HepG2 (cell line): ENCODE data around the gene TMEM220. TPM values are rescaled to one million over a fixed set of nuclear protein-coding genes. Genes with fewer than 3 reads are reported as not detected.

ENCODE experiments used
- ATAC-seq: fragments of 200-7000 bp; cut with Tn5 transposase; 3 replicates; pipeline ENCODE4 v1.9.1; 2020; ENCODE audit warnings: mild to moderate bottlenecking, moderate library complexity
- BruUV-seq: library from RNA; stranded (reverse); fragments of 400-500 nt; replicated peaks from 2 replicates; lab custom pipeline; 2021; lab: Mats Ljungman, UMichigan
- CTCF ChIA-PET: fragments of 300-600 bp; formaldehyde crosslinking; extraction: SDS; loops from one replicate; lab custom pipeline; 2021; ENCODE audit warnings: low total read pairs, inconsistent platforms, low intra/inter-chr PET ratio; lab: Yijun Ruan, JAX
- POLR2A ChIA-PET: fragments of 350-600 bp; sonication (Branson Sonifier 250); formaldehyde crosslinking; loops from one replicate; lab custom pipeline; 2020; ENCODE audit warnings: antibody characterized with exemption, inconsistent platforms; lab: Yijun Ruan, JAX
- DNase-seq: peaks from one replicate; pipeline ENCODE4 v3.0.0-alpha.2; 2015; ENCODE audit warnings: low spot score
- FAIRE-seq: peaks from 3 replicates; lab custom pipeline; 2011; peaks lifted over from hg19 to GRCh38; lab: Jason Lieb, UNC
- H2AFZ ChIP-seq: one replicate; pipeline ENCODE4 v1.6.1; 2011; ENCODE audit warnings: low read length, inconsistent platforms
- H3K27ac ChIP-seq: fragments of 300-600 bp; 3 replicates; pipeline ENCODE4 v1.8.0; 2011; ENCODE audit warnings: mixed run types, mild to moderate bottlenecking, mixed read lengths, low read length, inconsistent platforms; ENCODE audit not compliant: insufficient read depth; ENCODE audit errors: extremely low read length
- H3K27me3 ChIP-seq, 2 experiments: fragments of 200-600 bp in 1 of 2; 2 replicates in 1 of 2; 3 replicates in 1 of 2; pipeline versions ENCODE4 v1.6.0 to v1.8.0; 2011; ENCODE audit warnings: low read length in 2 of 2, mild to moderate bottlenecking in 2 of 2, moderate library complexity in 2 of 2, inconsistent platforms in 1 of 2; ENCODE audit not compliant: insufficient read depth in 2 of 2, control insufficient read depth in 1 of 2
- H3K36me3 ChIP-seq, 2 experiments: fragments of 200-600 bp in 1 of 2; replicated peaks in 1 of 2; 2 replicates in 1 of 2; 3 replicates in 1 of 2; pipeline versions ENCODE4 v1.5.1 to v1.8.0; 2011; ENCODE audit warnings: low read length in 2 of 2, inconsistent platforms in 1 of 2; ENCODE audit not compliant: insufficient read depth in 2 of 2, control insufficient read depth in 1 of 2
- H3K4me1 ChIP-seq: 2 replicates; pipeline ENCODE4 v1.5.1; 2012; ENCODE audit warnings: low read length, inconsistent platforms; ENCODE audit not compliant: insufficient read depth
- H3K4me2 ChIP-seq: 2 replicates; pipeline ENCODE4 v1.6.0; 2011; ENCODE audit warnings: low read depth, low read length, inconsistent platforms
- H3K4me3 ChIP-seq, 3 experiments: fragments of 200-600 bp in 1 of 3; sonication (generic), shearing (Covaris generic) in 1 of 3; replicated peaks in 1 of 3; 2 replicates each; pipeline ENCODE4 v1.5.1; 2011 to 2016; ENCODE audit warnings: low read length in 3 of 3, inconsistent platforms in 2 of 3, low read depth in 2 of 3, mild to moderate bottlenecking in 2 of 3, control low read depth in 1 of 3, mixed read lengths in 1 of 3; ENCODE audit not compliant: insufficient read depth in 1 of 3
- H3K79me2 ChIP-seq: one replicate; pipeline ENCODE4 v1.6.1; 2011; ENCODE audit warnings: low read length, inconsistent platforms; ENCODE audit not compliant: insufficient read depth
- H3K9ac ChIP-seq: 2 replicates; pipeline ENCODE4 v1.6.0; 2011; ENCODE audit warnings: mild to moderate bottlenecking, low read depth, low read length, inconsistent platforms; ENCODE audit not compliant: insufficient read depth
- H3K9me3 ChIP-seq: 2 replicates; pipeline ENCODE4 v1.5.1; 2012; ENCODE audit warnings: mild to moderate bottlenecking, low read length
- H4K20me1 ChIP-seq: 2 replicates; pipeline ENCODE4 v1.6.0; 2011; ENCODE audit warnings: inconsistent platforms, mild to moderate bottlenecking, low read length, moderate library complexity; ENCODE audit not compliant: insufficient read depth
- DMAP1 ChIP-seq: IDR thresholded peaks from 2 replicates; pipeline ENCODE4 v1.6.1; 2016
- DMTF1 ChIP-seq: sonication (generic); formaldehyde crosslinking; IDR thresholded peaks from 2 replicates; pipeline ENCODE4 v1.4.0; 2020; ENCODE audit warnings: mild to moderate bottlenecking, missing genetic modification reagents
- KDM1A ChIP-seq: IDR thresholded peaks from 2 replicates; pipeline ENCODE4 v1.6.1; 2016; ENCODE audit warnings: missing compliant biosample characterization
- MLX ChIP-seq: IDR thresholded peaks from 2 replicates; pipeline ENCODE4 v1.6.1; 2016
- TRIM24 ChIP-seq: sonication (generic); formaldehyde crosslinking; IDR thresholded peaks from 2 replicates; pipeline ENCODE4 v1.8.0; 2022; ENCODE audit warnings: mild to moderate bottlenecking, missing genetic modification reagents
- ZFP1 ChIP-seq: IDR thresholded peaks from 2 replicates; pipeline ENCODE4 v1.6.1; 2016
- ZMAT3 ChIP-seq: sonication (generic); formaldehyde crosslinking; conservative IDR thresholded peaks from 2 replicates; pipeline ENCODE4 v1.7.0; 2021; ENCODE audit warnings: missing genetic modification reagents
- ZNF382 ChIP-seq: sonication (generic); formaldehyde crosslinking; IDR thresholded peaks from 2 replicates; pipeline ENCODE4 v1.5.0; 2020; ENCODE audit warnings: missing genetic modification reagents, mild to moderate bottlenecking, borderline replicate concordance
- ZNF503 ChIP-seq: sonication (generic); formaldehyde crosslinking; IDR thresholded peaks from 2 replicates; pipeline ENCODE4 v1.4.0; 2020; ENCODE audit warnings: missing genetic modification reagents
- ZNF513 ChIP-seq: sonication (generic); formaldehyde crosslinking; conservative IDR thresholded peaks from 2 replicates; pipeline ENCODE4 v1.5.0; 2020; ENCODE audit warnings: missing genetic modification reagents
- ZNF580 ChIP-seq: IDR thresholded peaks from 2 replicates; pipeline ENCODE4 v1.6.1; 2016; ENCODE audit warnings: low read depth, borderline replicate concordance
- WGBS: methylation state at CpG from one replicate; pipeline ENCODE4 v1.1.6; 2017; ENCODE audit warnings: low lambda C conversion rate; 5-methylcytosine and 5-hydroxymethylcytosine counted together
- in situ Hi-C: cut with HindIII; loops from 2 replicates; pipeline ENCODE4 v1.10.0; 2017; ENCODE audit warnings: low pct_unique_long_range_greater_than_20kb; ENCODE audit not compliant: extremely low pct_ligation_motif_present
- intact Hi-C: fragments of 100-400 bp; cut with micrococcal nuclease; formaldehyde crosslinking; loops from one replicate; pipeline ENCODE4 v1.10.0; 2022; ENCODE audit not compliant: unreplicated experiment
- polyA plus RNA-seq, 8 experiments: library from polyadenylated mRNA; depleted of rRNA in 3 of 8; stranded (reverse) in 7 of 8; unstranded in 1 of 8; fragments of >200 nt; fragmentation: Illumina TruSeq in 4 of 8; extraction: Trizol in 4 of 8; gene quantifications; 2 replicates each; pipeline versions ENCODE4 v1.2.1 to v1.2.3, GENCODE V29; 2011 to 2016; ENCODE audit warnings: low read depth in 4 of 8, missing spikeins in 1 of 8, mixed read lengths in 1 of 8; ENCODE audit not compliant: insufficient read depth in 1 of 8
- total RNA-seq, 5 experiments: library from RNA; depleted of rRNA; stranded (reverse); fragments of >200 nt; fragmentation: Illumina TruSeq; extraction: Trizol; gene quantifications; 2 replicates each; pipeline ENCODE4 v1.2.3, GENCODE V29; 2016; ENCODE audit warnings: low read depth in 1 of 5

TMEM220 gene
- total and polyA plus RNA-seq, 2 of the 13 experiments (the other 11 are each of a cell fraction or from before 2014, with no cell fraction given) = 1.3 to 2.2 TPM

- Histone ChIP-seq H3K9me3 (no peaks in the 10 kb centered on the region), H2AFZ (no peak overlapping the region), H3K27ac (no peak overlapping the region), H4K20me1 (no peaks in the 10 kb centered on the region), H3K27me3 (peaks cover 0 to 4% of the 10 kb centered on the region in 2 experiments; a peak in 1 of 5 replicates), H3K9ac (no peak overlapping the region), H3K36me3 (no peaks in the 10 kb centered on the region), H3K4me3 (no peak overlapping the region), H3K79me2 (no peaks in the 10 kb centered on the region), H3K4me2 (peak overlapping the region; percentile 68), H3K4me1 (peaks cover 8% of the 10 kb centered on the region)
- no peak for ATAC-seq
- FAIRE-seq = no peak
- TF ChIP-seq ZNF513 (CRISPR knock-in tag) (no peak), MLX (CRISPR knock-in tag) (no peak), ZNF503 (CRISPR knock-in tag) (no peak), KDM1A (CRISPR knock-in tag) (no peak), TRIM24 (no peak), ZNF382 (CRISPR knock-in tag) (no peak), DMAP1 (no peak), ZFP1 (CRISPR knock-in tag) (no peak), DMTF1 (CRISPR knock-in tag) (no peak), ZNF580 (CRISPR knock-in tag) (no peak), ZMAT3 (no peak)
- ChIA-PET CTCF (no interaction called here), POLR2A (no interaction called here)
- DNase-seq = no peak
- in situ Hi-C loops (no loop called here), intact Hi-C loops (loop anchor here (5.0 kb wide), 1 partner anchor 34 kb away; the partner anchor contains the start of genes ADPRM and SCO1)
- no TSS peak for BruUV-seq
- WGBS = 95% methylated on average over 6 of the region's 6 CpGs
Observed at GRCh38 chr17:10731408-10731879, 1.6 kb upstream of the TMEM220 start.
